Neural cell (in vitro differentiated cells): ENCODE results near the gene SEC14L3. TPM values are rescaled to one million over a fixed set of nuclear protein-coding genes. Genes with fewer than 3 reads are reported as not detected.

Experiments
- H2AFZ ChIP-seq: fragments of 200-600, 300-800 bp; sonication (generic), shearing (Covaris generic); 2 replicates; pipeline ENCODE4 v1.6.0; 2014; ENCODE audit warnings: low read depth, mild to moderate bottlenecking, antibody characterized with exemption, low read length, moderate library complexity
- H3F3A ChIP-seq: fragments of 200-600 bp; shearing (Covaris generic); 2 replicates; pipeline ENCODE4 v1.6.1; 2016; ENCODE audit warnings: mild to moderate bottlenecking, moderate library complexity, mixed read lengths, antibody characterized with exemption, low read length; ENCODE audit not compliant: insufficient read depth, poor library complexity, severe bottlenecking
- H3K27ac ChIP-seq: fragments of 200-600, 300-800 bp; sonication (generic), shearing (Covaris generic); 2 replicates; pipeline ENCODE4 v1.5.1; 2014; ENCODE audit warnings: mild to moderate bottlenecking, low read length, moderate library complexity
- H3K27me3 ChIP-seq: fragments of 300-800, 200-600 bp; sonication (generic), shearing (Covaris generic); 2 replicates; pipeline ENCODE4 v1.6.0; 2014; ENCODE audit warnings: mild to moderate bottlenecking, low read depth, low read length, moderate library complexity; ENCODE audit not compliant: insufficient read depth
- H3K36me3 ChIP-seq: fragments of 300-800, 200-600 bp; sonication (generic), shearing (Covaris generic); 2 replicates; pipeline ENCODE4 v1.5.1; 2014; ENCODE audit warnings: mild to moderate bottlenecking, antibody characterized with exemption, low read length, moderate library complexity; ENCODE audit not compliant: insufficient read depth
- H3K4me2 ChIP-seq: fragments of 300-800, 200-600 bp; sonication (generic), shearing (Covaris generic); 2 replicates; pipeline ENCODE4 v1.6.0; 2014; ENCODE audit warnings: mild to moderate bottlenecking, low read length
- H3K4me3 ChIP-seq: fragments of 300-800, 200-600 bp; sonication (generic), shearing (Covaris generic); 2 replicates; pipeline ENCODE4 v1.5.1; 2014; ENCODE audit warnings: mild to moderate bottlenecking, low read length, moderate library complexity
- H3K79me2 ChIP-seq: fragments of 200-600 bp; shearing (Covaris generic); replicated peaks from 2 replicates; pipeline ENCODE4 v1.6.0; 2014; ENCODE audit warnings: mild to moderate bottlenecking, low read length, moderate library complexity; ENCODE audit not compliant: insufficient read depth
- H3K9ac ChIP-seq: fragments of 300-800, 200-600 bp; sonication (generic), shearing (Covaris generic); 2 replicates; pipeline ENCODE4 v1.6.1; 2016; ENCODE audit warnings: mild to moderate bottlenecking, low read length, mixed read lengths
- H3K9me2 ChIP-seq: fragments of 200-600 bp; shearing (Covaris generic); 2 replicates; pipeline ENCODE4 v1.6.1; 2016; ENCODE audit warnings: mild to moderate bottlenecking, low read length, mixed read lengths; ENCODE audit not compliant: insufficient read depth
- H3K9me3 ChIP-seq: fragments of 200-600, 300-800 bp; sonication (generic), shearing (Covaris generic); 2 replicates; pipeline ENCODE4 v1.6.1; 2016; ENCODE audit warnings: mild to moderate bottlenecking, mixed run types, low read length, moderate library complexity, mixed read lengths
- H4K20me1 ChIP-seq: fragments of 200-600 bp; shearing (Covaris generic); 2 replicates; pipeline ENCODE4 v1.6.1; 2016; ENCODE audit warnings: mild to moderate bottlenecking, mixed run types; ENCODE audit not compliant: insufficient read depth
- EP300 ChIP-seq: fragments of 450-650 bp; conservative IDR thresholded peaks from 2 replicates; pipeline ENCODE4 v1.6.1; 2014; ENCODE audit warnings: antibody characterized with exemption, mild to moderate bottlenecking, moderate library complexity; ENCODE audit not compliant: poor library complexity, severe bottlenecking
- EZH2 ChIP-seq: fragments of 200-600, 300-800 bp; shearing (Covaris generic), sonication (generic); IDR thresholded peaks from 2 replicates; pipeline ENCODE4 v1.6.1; 2014; ENCODE audit warnings: antibody characterized with exemption, low read length, borderline replicate concordance, mild to moderate bottlenecking; ENCODE audit not compliant: insufficient read depth, poor library complexity, severe bottlenecking
- MXI1 ChIP-seq: fragments of 450-650 bp; conservative IDR thresholded peaks from 2 replicates; pipeline ENCODE4 v1.6.1; 2014; ENCODE audit warnings: antibody characterized with exemption, mild to moderate bottlenecking; ENCODE audit not compliant: poor library complexity, severe bottlenecking
- POLR2AphosphoS5 ChIP-seq: IDR thresholded peaks from 2 replicates; pipeline ENCODE4 v1.6.1; 2012
- RAD21 ChIP-seq: fragments of 450-650 bp; conservative IDR thresholded peaks from 2 replicates; pipeline ENCODE4 v1.6.1; 2014; ENCODE audit warnings: antibody characterized with exemption, mild to moderate bottlenecking, moderate library complexity
- SMC3 ChIP-seq: fragments of 450-650 bp; conservative IDR thresholded peaks from 2 replicates; pipeline ENCODE4 v1.6.1; 2014; ENCODE audit warnings: antibody characterized with exemption, mild to moderate bottlenecking, moderate library complexity; ENCODE audit not compliant: poor library complexity
- TAF1 ChIP-seq: IDR thresholded peaks from 2 replicates; pipeline ENCODE4 v1.6.1; 2012; ENCODE audit warnings: low read depth
- polyA plus RNA-seq: library from polyadenylated mRNA; depleted of rRNA; stranded (reverse); fragments of >200 nt; gene quantifications from 2 replicates; pipeline ENCODE4 v1.2.3, GENCODE V29; 2014
- TF ChIP-seq, protein P1 (sequence below): IDR thresholded peaks from 2 replicates; pipeline ENCODE4 v1.6.1; 2012; ENCODE audit warnings: borderline replicate concordance
- TF ChIP-seq, protein P2 (sequence below): fragments of 450-650 bp; IDR thresholded peaks from 2 replicates; pipeline ENCODE4 v1.5.1; 2014; ENCODE audit warnings: antibody characterized with exemption, mild to moderate bottlenecking, moderate library complexity; ENCODE audit not compliant: poor library complexity, severe bottlenecking

SEC14L3 gene
- polyA plus RNA-seq, 1 donor from 2014 or later: not detected

DNA sequence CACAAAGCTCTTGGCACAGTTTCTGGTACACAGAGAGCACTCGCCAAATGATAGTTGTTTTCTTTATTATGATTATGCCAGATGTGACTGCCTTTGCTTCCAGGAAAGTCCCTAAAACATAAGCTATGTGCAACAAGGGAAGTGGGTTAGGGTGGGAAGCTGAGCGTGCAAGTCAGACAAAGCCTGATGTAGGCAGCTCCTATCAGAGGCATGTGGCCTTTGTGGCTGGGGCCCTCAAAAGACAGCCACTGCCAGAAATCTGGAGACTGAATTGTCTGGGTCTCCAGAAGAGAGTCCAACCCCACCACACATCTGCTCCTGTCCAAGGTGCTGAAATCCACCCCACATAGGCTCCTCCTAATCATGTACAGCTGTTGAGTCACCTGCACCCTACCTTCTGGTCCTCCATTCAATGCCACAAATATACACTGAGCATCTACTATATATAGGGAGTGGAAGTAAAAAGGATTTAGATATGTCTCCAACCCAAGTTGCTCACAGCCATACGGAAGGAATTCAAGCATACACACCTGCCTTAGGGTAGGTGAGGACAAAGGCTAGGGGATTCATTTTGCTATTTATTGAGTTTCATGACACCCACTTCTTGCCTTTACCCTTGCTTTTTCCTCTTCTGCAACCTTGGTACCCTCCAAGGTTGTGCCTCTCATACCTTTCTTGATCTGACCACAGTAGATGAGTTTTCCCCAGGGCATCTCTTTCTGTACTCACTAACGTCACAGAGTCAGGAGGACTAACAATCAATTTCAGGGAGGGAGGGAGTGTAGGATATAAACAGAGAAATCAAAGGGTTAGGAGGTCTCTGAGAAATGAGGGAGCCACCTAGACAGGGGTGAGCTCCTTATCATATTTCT lies 12.4 kb downstream of the SEC14L3 start:
- no peaks in the 10 kb centered on the region for H3K79me2 ChIP-seq
- H3K36me3 ChIP-seq: no peaks in the 10 kb centered on the region
- H3K9ac ChIP-seq: no peak overlapping the region
- TF ChIP-seq RAD21 (no peak), POLR2AphosphoS5 (no peak), TAF1 (no peak), EP300 (no peak), EZH2 (no peak), SMC3 (no peak), MXI1 (no peak)
- TF ChIP-seq, protein P1, sequence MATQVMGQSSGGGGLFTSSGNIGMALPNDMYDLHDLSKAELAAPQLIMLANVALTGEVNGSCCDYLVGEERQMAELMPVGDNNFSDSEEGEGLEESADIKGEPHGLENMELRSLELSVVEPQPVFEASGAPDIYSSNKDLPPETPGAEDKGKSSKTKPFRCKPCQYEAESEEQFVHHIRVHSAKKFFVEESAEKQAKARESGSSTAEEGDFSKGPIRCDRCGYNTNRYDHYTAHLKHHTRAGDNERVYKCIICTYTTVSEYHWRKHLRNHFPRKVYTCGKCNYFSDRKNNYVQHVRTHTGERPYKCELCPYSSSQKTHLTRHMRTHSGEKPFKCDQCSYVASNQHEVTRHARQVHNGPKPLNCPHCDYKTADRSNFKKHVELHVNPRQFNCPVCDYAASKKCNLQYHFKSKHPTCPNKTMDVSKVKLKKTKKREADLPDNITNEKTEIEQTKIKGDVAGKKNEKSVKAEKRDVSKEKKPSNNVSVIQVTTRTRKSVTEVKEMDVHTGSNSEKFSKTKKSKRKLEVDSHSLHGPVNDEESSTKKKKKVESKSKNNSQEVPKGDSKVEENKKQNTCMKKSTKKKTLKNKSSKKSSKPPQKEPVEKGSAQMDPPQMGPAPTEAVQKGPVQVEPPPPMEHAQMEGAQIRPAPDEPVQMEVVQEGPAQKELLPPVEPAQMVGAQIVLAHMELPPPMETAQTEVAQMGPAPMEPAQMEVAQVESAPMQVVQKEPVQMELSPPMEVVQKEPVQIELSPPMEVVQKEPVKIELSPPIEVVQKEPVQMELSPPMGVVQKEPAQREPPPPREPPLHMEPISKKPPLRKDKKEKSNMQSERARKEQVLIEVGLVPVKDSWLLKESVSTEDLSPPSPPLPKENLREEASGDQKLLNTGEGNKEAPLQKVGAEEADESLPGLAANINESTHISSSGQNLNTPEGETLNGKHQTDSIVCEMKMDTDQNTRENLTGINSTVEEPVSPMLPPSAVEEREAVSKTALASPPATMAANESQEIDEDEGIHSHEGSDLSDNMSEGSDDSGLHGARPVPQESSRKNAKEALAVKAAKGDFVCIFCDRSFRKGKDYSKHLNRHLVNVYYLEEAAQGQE: no peak
- TF ChIP-seq, protein P2, sequence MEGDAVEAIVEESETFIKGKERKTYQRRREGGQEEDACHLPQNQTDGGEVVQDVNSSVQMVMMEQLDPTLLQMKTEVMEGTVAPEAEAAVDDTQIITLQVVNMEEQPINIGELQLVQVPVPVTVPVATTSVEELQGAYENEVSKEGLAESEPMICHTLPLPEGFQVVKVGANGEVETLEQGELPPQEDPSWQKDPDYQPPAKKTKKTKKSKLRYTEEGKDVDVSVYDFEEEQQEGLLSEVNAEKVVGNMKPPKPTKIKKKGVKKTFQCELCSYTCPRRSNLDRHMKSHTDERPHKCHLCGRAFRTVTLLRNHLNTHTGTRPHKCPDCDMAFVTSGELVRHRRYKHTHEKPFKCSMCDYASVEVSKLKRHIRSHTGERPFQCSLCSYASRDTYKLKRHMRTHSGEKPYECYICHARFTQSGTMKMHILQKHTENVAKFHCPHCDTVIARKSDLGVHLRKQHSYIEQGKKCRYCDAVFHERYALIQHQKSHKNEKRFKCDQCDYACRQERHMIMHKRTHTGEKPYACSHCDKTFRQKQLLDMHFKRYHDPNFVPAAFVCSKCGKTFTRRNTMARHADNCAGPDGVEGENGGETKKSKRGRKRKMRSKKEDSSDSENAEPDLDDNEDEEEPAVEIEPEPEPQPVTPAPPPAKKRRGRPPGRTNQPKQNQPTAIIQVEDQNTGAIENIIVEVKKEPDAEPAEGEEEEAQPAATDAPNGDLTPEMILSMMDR: no peak
- no peak overlapping the region for H3K4me3 ChIP-seq
- no peak overlapping the region for H2AFZ ChIP-seq
- no peaks in the 10 kb centered on the region for H3K27me3 ChIP-seq
- no peak overlapping the region for H3K4me2 ChIP-seq
- no peaks in the 10 kb centered on the region for H4K20me1 ChIP-seq
- no peaks in the 10 kb centered on the region for H3F3A ChIP-seq
- no peak overlapping the region for H3K27ac ChIP-seq
- no peaks in the 10 kb centered on the region for H3K9me2 ChIP-seq
- H3K9me3 ChIP-seq: no peaks in the 10 kb centered on the region

DNA sequence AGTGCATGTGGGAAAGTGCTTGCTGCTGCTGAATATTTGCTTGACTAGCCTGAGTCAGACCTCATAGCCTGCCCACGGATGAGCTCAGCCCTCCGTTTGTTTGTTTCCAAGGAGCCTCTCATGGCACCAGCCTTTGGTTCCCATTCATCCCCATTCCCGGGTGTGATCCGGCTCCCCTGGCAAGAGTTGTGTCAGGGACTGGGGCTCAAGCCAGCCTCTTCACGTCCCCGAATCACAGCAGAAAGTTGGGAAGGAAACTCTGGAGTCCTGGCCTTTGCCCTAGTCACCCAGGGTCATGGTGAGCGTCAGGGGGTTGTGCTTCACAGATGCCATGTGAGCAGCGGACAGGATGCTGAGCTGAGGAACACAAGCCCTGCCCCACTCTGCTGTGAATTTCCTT lies 13.8 kb downstream of the SEC14L3 start:
- Histone ChIP-seq H3F3A (no peaks in the 10 kb centered on the region), H3K9me2 (no peaks in the 10 kb centered on the region), H3K27ac (no peak overlapping the region), H3K4me2 (no peak overlapping the region), H3K4me3 (no peak overlapping the region), H3K9me3 (no peaks in the 10 kb centered on the region), H3K79me2 (no peaks in the 10 kb centered on the region), H2AFZ (no peak overlapping the region), H3K9ac (no peak overlapping the region), H3K36me3 (no peaks in the 10 kb centered on the region), H4K20me1 (no peaks in the 10 kb centered on the region), H3K27me3 (no peaks in the 10 kb centered on the region)
- TF ChIP-seq MXI1: no peak
- no peak for TF ChIP-seq POLR2AphosphoS5
- TF ChIP-seq TAF1: no peak
- TF ChIP-seq EZH2: no peak
- TF ChIP-seq, protein P1: no peak
- TF ChIP-seq, protein P2: no peak
- TF ChIP-seq SMC3: no peak
- no peak for TF ChIP-seq RAD21
- TF ChIP-seq EP300: no peak
